ENCODE results near the gene DSC3.

DNA sequence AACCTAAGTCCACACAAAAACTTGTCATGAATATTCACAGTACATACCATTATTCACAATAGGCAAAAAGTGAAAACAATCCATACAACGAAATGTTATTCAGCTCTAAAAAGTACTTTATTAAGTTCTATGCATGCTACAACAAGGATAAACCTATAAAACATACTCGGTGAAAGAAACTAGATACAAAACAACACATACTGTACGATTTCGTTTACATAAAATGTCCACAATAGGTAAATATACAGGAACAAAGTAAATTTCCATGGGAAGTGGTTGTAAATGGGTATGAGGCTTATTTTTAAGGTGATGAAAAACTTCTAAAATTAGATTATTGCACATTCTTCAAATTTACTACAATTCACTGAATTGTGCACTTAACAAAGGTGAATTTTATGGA lies 8.0 kb downstream of the DSC3 start:
- TF ChIP-seq, protein P1, sequence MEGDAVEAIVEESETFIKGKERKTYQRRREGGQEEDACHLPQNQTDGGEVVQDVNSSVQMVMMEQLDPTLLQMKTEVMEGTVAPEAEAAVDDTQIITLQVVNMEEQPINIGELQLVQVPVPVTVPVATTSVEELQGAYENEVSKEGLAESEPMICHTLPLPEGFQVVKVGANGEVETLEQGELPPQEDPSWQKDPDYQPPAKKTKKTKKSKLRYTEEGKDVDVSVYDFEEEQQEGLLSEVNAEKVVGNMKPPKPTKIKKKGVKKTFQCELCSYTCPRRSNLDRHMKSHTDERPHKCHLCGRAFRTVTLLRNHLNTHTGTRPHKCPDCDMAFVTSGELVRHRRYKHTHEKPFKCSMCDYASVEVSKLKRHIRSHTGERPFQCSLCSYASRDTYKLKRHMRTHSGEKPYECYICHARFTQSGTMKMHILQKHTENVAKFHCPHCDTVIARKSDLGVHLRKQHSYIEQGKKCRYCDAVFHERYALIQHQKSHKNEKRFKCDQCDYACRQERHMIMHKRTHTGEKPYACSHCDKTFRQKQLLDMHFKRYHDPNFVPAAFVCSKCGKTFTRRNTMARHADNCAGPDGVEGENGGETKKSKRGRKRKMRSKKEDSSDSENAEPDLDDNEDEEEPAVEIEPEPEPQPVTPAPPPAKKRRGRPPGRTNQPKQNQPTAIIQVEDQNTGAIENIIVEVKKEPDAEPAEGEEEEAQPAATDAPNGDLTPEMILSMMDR (IDR thresholded peaks at IDR 0.05): no peak
- TF ChIP-seq POLR2A (IDR thresholded peaks at IDR 0.05): no peak
